ENCODE measurements around the gene UBE2L6.

UBE2L6 gene

GRCh38 chr11:57529012-57529411, 38.5 kb downstream of the UBE2L6 start:
- Histone ChIP-seq H3K9me3 (ENCODE audit: severe bottlenecking) (no peaks in the 10 kb centered on the region), H3K27ac (ENCODE audit: poor library complexity, severe bottlenecking) (no peak overlapping the region), H3K36me3 (ENCODE audit: low read depth) (peaks cover 12% of the 10 kb centered on the region), H3K4me1 (ENCODE audit: insufficient read depth, poor library complexity, severe bottlenecking) (no peaks in the 10 kb centered on the region), H3K4me3 (ENCODE audit: severe bottlenecking) (no peak overlapping the region), H3K27me3 (ENCODE audit: insufficient read depth, poor library complexity, severe bottlenecking) (no peaks in the 10 kb centered on the region)
- TF ChIP-seq CTCF (IDR thresholded peaks at IDR 0.05; ENCODE audit: poor library complexity, severe bottlenecking), result no peak
- ATAC-seq (ENCODE audit: low read depth) (no peak), DNase-seq (ENCODE audit: low spot score) (no peak)

- no peaks in the 10 kb centered on the region for H3K27me3 ChIP-seq (ENCODE audit: insufficient read depth, poor library complexity, severe bottlenecking)
- peak; percentile 92 for TF ChIP-seq CTCF (IDR thresholded peaks at IDR 0.05; ENCODE audit: poor library complexity, severe bottlenecking)
- H3K27ac ChIP-seq (ENCODE audit: poor library complexity, severe bottlenecking), result no peak overlapping the region
- H3K4me1 ChIP-seq (ENCODE audit: insufficient read depth, poor library complexity, severe bottlenecking), result no peaks in the 10 kb centered on the region
- H3K36me3 ChIP-seq (ENCODE audit: low read depth), result peaks cover 12% of the 10 kb centered on the region
- H3K4me3 ChIP-seq (ENCODE audit: severe bottlenecking), result no peak overlapping the region
- DNase-seq (ENCODE audit: low spot score), result no peak
- ATAC-seq (ENCODE audit: low read depth), result 0 out of 3 replicates have a peak, but pooled peaks have one; percentile 23
- H3K9me3 ChIP-seq (ENCODE audit: severe bottlenecking), result no peaks in the 10 kb centered on the region
Measured at GRCh38 chr11:57527056-57527631, 40.3 kb downstream of the UBE2L6 start.

GRCh38 chr11:57523419-57523818, 44.1 kb downstream of the UBE2L6 start:
- H3K4me3 ChIP-seq (ENCODE audit: severe bottlenecking), result no peak overlapping the region
- no peak overlapping the region for H3K27ac ChIP-seq (ENCODE audit: poor library complexity, severe bottlenecking)
- H3K27me3 ChIP-seq (ENCODE audit: insufficient read depth, poor library complexity, severe bottlenecking), result no peaks in the 10 kb centered on the region
- no peak for TF ChIP-seq CTCF (IDR thresholded peaks at IDR 0.05; ENCODE audit: poor library complexity, severe bottlenecking)
- H3K4me1 ChIP-seq (ENCODE audit: insufficient read depth, poor library complexity, severe bottlenecking), result no peaks in the 10 kb centered on the region
- H3K36me3 ChIP-seq (ENCODE audit: low read depth), result no peaks in the 10 kb centered on the region
- ATAC-seq (ENCODE audit: low read depth) (no peak), DNase-seq (ENCODE audit: low spot score) (no peak)
- no peaks in the 10 kb centered on the region for H3K9me3 ChIP-seq (ENCODE audit: severe bottlenecking)

GRCh38 chr11:57521116-57521515, 46.4 kb downstream of the UBE2L6 start:
- Histone ChIP-seq H3K4me3 (ENCODE audit: severe bottlenecking) (no peak overlapping the region), H3K27ac (ENCODE audit: poor library complexity, severe bottlenecking) (no peak overlapping the region), H3K9me3 (ENCODE audit: severe bottlenecking) (no peaks in the 10 kb centered on the region), H3K27me3 (ENCODE audit: insufficient read depth, poor library complexity, severe bottlenecking) (no peaks in the 10 kb centered on the region), H3K4me1 (ENCODE audit: insufficient read depth, poor library complexity, severe bottlenecking) (no peaks in the 10 kb centered on the region), H3K36me3 (ENCODE audit: low read depth) (no peaks in the 10 kb centered on the region)
- ATAC-seq (ENCODE audit: low read depth) (no peak), DNase-seq (ENCODE audit: low spot score) (no peak)
- no peak for TF ChIP-seq CTCF (IDR thresholded peaks at IDR 0.05; ENCODE audit: poor library complexity, severe bottlenecking)

- Histone ChIP-seq H3K36me3 (ENCODE audit: low read depth) (no peaks in the 10 kb centered on the region), H3K4me3 (ENCODE audit: severe bottlenecking) (peak overlapping the region; percentile 53), H3K4me1 (ENCODE audit: insufficient read depth, poor library complexity, severe bottlenecking) (no peaks in the 10 kb centered on the region), H3K27me3 (ENCODE audit: insufficient read depth, poor library complexity, severe bottlenecking) (peaks cover 13% of the 10 kb centered on the region), H3K9me3 (ENCODE audit: severe bottlenecking) (no peaks in the 10 kb centered on the region), H3K27ac (ENCODE audit: poor library complexity, severe bottlenecking) (no peak overlapping the region)
- no peak for ATAC-seq (ENCODE audit: low read depth)
- no peak for TF ChIP-seq CTCF (IDR thresholded peaks at IDR 0.05; ENCODE audit: poor library complexity, severe bottlenecking)
- DNase-seq (ENCODE audit: low spot score), result no peak
Measured at GRCh38 chr11:57516061-57516443, 51.4 kb downstream of the UBE2L6 start.

Measured in RWPE2 (cell line).